Astrocyte of the cerebellum (primary cell): ENCODE results near the gene AXIN2.

Experiments
- DNase-seq: peaks from one replicate; pipeline ENCODE4 v3.0.0-alpha.2; 2011; ENCODE audit warnings: low read depth
- H3K4me3 ChIP-seq: 2 replicates; pipeline ENCODE4 v1.5.1; 2011; ENCODE audit warnings: mild to moderate bottlenecking, low read depth, low read length, moderate library complexity
- CTCF ChIP-seq: IDR thresholded peaks from 2 replicates; pipeline ENCODE4 v1.5.1; 2012; ENCODE audit warnings: low read length, low read depth, moderate library complexity, mild to moderate bottlenecking; ENCODE audit errors: missing control alignments
- in situ Hi-C: cut with HindIII; loops from 2 replicates; pipeline ENCODE4 v1.10.0; 2017; ENCODE audit warnings: low sequenced_read_pairs

AXIN2 gene

DNA sequence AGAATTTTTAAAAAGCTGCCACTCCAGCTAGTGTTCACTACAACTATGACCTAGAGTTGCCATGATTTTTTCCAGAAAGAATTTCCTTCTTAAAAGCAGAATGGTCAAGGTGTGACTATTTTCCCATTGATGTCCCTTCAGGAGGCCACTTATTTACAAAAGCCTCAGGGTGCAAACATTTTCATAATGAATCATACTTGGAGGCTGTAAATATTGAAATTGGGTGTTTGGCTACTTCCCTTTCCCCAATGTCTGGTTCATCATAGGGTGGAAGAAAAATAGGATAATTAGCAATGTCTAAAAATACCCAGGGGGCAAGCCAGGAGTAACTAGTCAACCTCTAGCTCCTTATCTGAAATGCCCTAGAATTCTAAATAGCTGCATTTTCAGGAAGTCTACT is 18.8 kb downstream of the AXIN2 start:
- no peak for TF ChIP-seq CTCF
- H3K4me3 ChIP-seq: no peak overlapping the region
- in situ Hi-C loops: no loop called here
- DNase-seq: no peak

DNA sequence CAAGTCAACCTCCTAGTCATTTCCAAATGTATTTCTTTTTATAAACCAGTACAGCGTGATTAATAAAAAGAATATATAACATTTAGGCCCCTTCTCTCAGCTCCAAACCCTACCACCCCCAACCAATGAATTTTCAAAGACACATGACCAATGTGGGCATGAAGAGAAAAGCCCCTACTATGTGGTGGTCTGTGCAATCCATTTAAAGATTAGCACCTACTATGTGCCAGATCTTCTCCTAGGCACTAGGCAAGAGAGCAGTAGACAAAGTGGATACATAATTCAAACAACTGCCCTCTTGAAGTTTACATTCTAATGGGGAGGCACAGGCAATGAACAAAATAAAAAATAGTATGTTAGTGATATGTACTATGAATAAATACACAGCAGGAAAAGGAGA is 19.4 kb downstream of the AXIN2 start:
- H3K4me3 ChIP-seq: no peak overlapping the region
- in situ Hi-C loops: no loop called here
- DNase-seq: no peak
- no peak for TF ChIP-seq CTCF

GRCh38 chr17:65541453-65541852 is 20.0 kb downstream of the AXIN2 start:
- TF ChIP-seq CTCF: no peak
- in situ Hi-C loops: no loop called here
- no peak for DNase-seq
- H3K4me3 ChIP-seq: no peak overlapping the region

GRCh38 chr17:65539630-65540266 is 21.7 kb downstream of the AXIN2 start:
- H3K4me3 ChIP-seq: no peak overlapping the region
- no peak for TF ChIP-seq CTCF
- in situ Hi-C loops: no loop called here
- no peak for DNase-seq

GRCh38 chr17:65538675-65539529 is 22.5 kb downstream of the AXIN2 start:
- TF ChIP-seq CTCF: no peak
- in situ Hi-C loops: no loop called here
- DNase-seq: no peak
- no peak overlapping the region for H3K4me3 ChIP-seq

GRCh38 chr17:65537845-65538674 is 23.4 kb downstream of the AXIN2 start:
- in situ Hi-C loops: no loop called here
- H3K4me3 ChIP-seq: no peak overlapping the region
- DNase-seq: no peak
- TF ChIP-seq CTCF: no peak
